ENCODE results near the gene IKZF1. TPM values are rescaled to one million over a fixed set of nuclear protein-coding genes. Genes with fewer than 3 reads are reported as not detected.

IKZF1 gene
- total and polyA plus RNA-seq, 2 donors (not counting 1 experiment from before 2014, with no cell fraction given): 0.01 TPM; not detected in 1

DNA sequence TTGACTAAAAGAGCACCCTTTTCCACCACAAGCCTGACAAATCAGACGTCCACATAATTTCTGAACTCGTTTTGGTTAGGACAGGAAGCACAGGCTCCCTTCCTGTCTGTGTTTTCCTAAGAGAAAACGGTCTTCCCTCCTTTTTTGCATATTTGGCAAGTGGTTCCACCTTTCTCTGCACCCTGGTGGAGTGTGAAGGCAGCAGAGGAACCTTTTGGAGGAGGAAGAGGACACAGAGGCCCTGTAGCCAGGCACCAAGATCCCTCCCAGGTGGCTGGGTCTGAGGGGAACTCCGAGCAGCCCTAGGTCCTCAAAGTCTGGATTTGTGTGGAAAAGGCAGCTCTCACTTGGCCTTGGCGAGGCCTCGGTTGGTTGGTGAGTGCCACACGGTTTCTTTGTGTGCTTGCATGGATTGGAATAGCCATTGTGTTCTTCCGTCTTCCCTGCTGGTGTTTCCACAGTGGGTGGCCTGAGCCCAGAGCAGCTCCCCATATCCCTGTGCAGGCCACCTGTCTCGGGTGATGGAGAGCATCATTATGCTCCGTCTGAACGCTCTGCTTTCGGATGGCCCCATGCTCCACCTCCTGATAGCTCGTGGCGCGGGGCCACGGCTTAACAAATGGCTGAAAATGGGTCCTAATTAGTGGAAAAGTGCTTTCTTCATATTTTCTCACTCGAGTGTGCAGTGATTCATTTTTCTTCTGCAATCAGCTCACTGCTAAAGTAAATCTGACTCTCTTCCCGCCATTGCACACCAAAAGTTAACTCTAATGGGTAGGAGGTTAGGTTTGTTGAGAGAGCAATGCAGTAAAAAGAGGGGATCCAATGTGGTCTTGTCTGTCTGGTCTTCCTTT lies 4.2 kb downstream of the IKZF1 start:
- Histone ChIP-seq H3K79me2 (ENCODE audit: control insufficient read depth, insufficient read depth, low read length) (no peaks in the 10 kb centered on the region), H3K27me3 (ENCODE audit: control insufficient read depth, insufficient read depth, low read length) (peaks cover 10% of the 10 kb centered on the region), H3K4me3 (replicated peaks in 1 of 4; ENCODE audit: control extremely low read depth in 1 of 4, insufficient read depth in 1 of 4, low read depth in 3 of 4, low read length in 4 of 4) (no peak overlapping the region), H3K4me2 (ENCODE audit: extremely low read depth, insufficient read depth, low read length) (no peak overlapping the region), H3K27ac (ENCODE audit: insufficient read depth, low read length) (no peak overlapping the region), H2AFZ (ENCODE audit: low read length) (no peak overlapping the region), H3K9me3 (ENCODE audit: control insufficient read depth, insufficient read depth, low read depth, low read length) (no peaks in the 10 kb centered on the region), H3K9ac (ENCODE audit: insufficient read depth, low read length) (no peak overlapping the region), H4K20me1 (ENCODE audit: control insufficient read depth, extremely low read depth, insufficient read depth, low read length) (no peaks in the 10 kb centered on the region), H3K4me1 (ENCODE audit: control insufficient read depth, extremely low read depth, insufficient read depth, low read length) (no peaks in the 10 kb centered on the region), H3K36me3 (ENCODE audit: control insufficient read depth, insufficient read depth, low read length) (no peaks in the 10 kb centered on the region)
- DNase-seq (ENCODE audit: low read depth in 2 of 2): no peak
- TF ChIP-seq, protein P1, sequence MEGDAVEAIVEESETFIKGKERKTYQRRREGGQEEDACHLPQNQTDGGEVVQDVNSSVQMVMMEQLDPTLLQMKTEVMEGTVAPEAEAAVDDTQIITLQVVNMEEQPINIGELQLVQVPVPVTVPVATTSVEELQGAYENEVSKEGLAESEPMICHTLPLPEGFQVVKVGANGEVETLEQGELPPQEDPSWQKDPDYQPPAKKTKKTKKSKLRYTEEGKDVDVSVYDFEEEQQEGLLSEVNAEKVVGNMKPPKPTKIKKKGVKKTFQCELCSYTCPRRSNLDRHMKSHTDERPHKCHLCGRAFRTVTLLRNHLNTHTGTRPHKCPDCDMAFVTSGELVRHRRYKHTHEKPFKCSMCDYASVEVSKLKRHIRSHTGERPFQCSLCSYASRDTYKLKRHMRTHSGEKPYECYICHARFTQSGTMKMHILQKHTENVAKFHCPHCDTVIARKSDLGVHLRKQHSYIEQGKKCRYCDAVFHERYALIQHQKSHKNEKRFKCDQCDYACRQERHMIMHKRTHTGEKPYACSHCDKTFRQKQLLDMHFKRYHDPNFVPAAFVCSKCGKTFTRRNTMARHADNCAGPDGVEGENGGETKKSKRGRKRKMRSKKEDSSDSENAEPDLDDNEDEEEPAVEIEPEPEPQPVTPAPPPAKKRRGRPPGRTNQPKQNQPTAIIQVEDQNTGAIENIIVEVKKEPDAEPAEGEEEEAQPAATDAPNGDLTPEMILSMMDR (conservative IDR thresholded peaks at IDR 0.05 in 1 of 2, IDR thresholded peaks at IDR 0.05 in 1 of 2; ENCODE audit: low read depth in 1 of 2, low read length in 2 of 2): no peak
- TF ChIP-seq EZH2 (IDR thresholded peaks at IDR 0.05; ENCODE audit: low read length, missing control alignments): no peak

DNA sequence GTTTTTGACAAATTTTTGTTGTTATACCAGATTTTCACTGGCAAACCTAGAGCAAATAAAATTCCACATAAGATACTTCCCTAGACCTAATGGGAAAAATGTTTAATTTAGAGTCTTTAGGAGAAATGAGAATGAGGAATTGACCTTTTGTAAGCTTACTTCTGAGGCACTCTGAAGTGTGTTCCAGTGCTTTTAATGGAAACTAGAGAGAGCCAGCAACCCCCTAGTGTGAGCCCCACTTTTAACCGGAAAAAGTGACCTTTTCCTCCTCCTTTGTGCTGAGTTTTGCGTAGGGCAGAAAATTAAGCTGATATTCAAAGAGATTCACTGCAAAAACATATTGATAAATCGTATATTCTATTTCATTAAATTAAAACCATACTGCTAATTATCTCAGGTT lies 5.2 kb downstream of the IKZF1 start:
- no peak for DNase-seq (ENCODE audit: low read depth in 2 of 2)
- Histone ChIP-seq H4K20me1 (ENCODE audit: control insufficient read depth, extremely low read depth, insufficient read depth, low read length) (no peaks in the 10 kb centered on the region), H3K9ac (ENCODE audit: insufficient read depth, low read length) (no peak overlapping the region), H3K79me2 (ENCODE audit: control insufficient read depth, insufficient read depth, low read length) (no peaks in the 10 kb centered on the region), H3K9me3 (ENCODE audit: control insufficient read depth, insufficient read depth, low read depth, low read length) (no peaks in the 10 kb centered on the region), H2AFZ (ENCODE audit: low read length) (no peak overlapping the region), H3K4me1 (ENCODE audit: control insufficient read depth, extremely low read depth, insufficient read depth, low read length) (no peaks in the 10 kb centered on the region), H3K36me3 (ENCODE audit: control insufficient read depth, insufficient read depth, low read length) (no peaks in the 10 kb centered on the region), H3K4me2 (ENCODE audit: extremely low read depth, insufficient read depth, low read length) (no peak overlapping the region), H3K27ac (ENCODE audit: insufficient read depth, low read length) (no peak overlapping the region), H3K4me3 (replicated peaks in 1 of 4; ENCODE audit: control extremely low read depth in 1 of 4, insufficient read depth in 1 of 4, low read depth in 3 of 4, low read length in 4 of 4) (no peak overlapping the region), H3K27me3 (ENCODE audit: control insufficient read depth, insufficient read depth, low read length) (peaks cover 10% of the 10 kb centered on the region)
- no peak for TF ChIP-seq EZH2 (IDR thresholded peaks at IDR 0.05; ENCODE audit: low read length, missing control alignments)
- TF ChIP-seq, protein P1 (conservative IDR thresholded peaks at IDR 0.05 in 1 of 2, IDR thresholded peaks at IDR 0.05 in 1 of 2; ENCODE audit: low read depth in 1 of 2, low read length in 2 of 2): no peak

DNA sequence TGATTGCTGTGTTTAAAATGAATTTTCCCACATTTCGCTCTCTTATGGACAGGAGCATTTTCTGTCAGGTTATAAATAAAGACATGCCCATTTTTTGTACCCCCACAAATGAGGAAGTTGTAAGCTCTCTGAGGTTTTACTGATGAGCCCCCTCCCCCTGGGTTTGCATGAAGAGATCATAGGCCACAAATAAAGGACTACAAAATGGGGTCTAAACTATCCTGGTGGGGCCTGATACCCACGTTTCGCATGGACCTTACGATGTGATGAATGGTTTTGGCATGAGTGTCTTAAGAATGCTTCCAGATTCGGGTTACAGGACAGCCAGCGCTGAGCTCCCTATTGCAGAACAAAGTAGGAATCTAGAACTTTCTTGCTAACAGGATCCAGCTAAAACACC lies 5.8 kb downstream of the IKZF1 start:
- H3K27me3 ChIP-seq (ENCODE audit: control insufficient read depth, insufficient read depth, low read length): peaks cover 4% of the 10 kb centered on the region
- TF ChIP-seq EZH2 (IDR thresholded peaks at IDR 0.05; ENCODE audit: low read length, missing control alignments): no peak
- TF ChIP-seq, protein P1 (conservative IDR thresholded peaks at IDR 0.05 in 1 of 2, IDR thresholded peaks at IDR 0.05 in 1 of 2; ENCODE audit: low read depth in 1 of 2, low read length in 2 of 2): no peak
- no peaks in the 10 kb centered on the region for H3K79me2 ChIP-seq (ENCODE audit: control insufficient read depth, insufficient read depth, low read length)
- H3K9me3 ChIP-seq (ENCODE audit: control insufficient read depth, insufficient read depth, low read depth, low read length): no peaks in the 10 kb centered on the region
- H3K36me3 ChIP-seq (ENCODE audit: control insufficient read depth, insufficient read depth, low read length): no peaks in the 10 kb centered on the region
- no peak overlapping the region for H3K27ac ChIP-seq (ENCODE audit: insufficient read depth, low read length)
- no peaks in the 10 kb centered on the region for H3K4me1 ChIP-seq (ENCODE audit: control insufficient read depth, extremely low read depth, insufficient read depth, low read length)
- H4K20me1 ChIP-seq (ENCODE audit: control insufficient read depth, extremely low read depth, insufficient read depth, low read length): no peaks in the 10 kb centered on the region
- H3K4me2 ChIP-seq (ENCODE audit: extremely low read depth, insufficient read depth, low read length): no peak overlapping the region
- no peak overlapping the region for H3K9ac ChIP-seq (ENCODE audit: insufficient read depth, low read length)
- DNase-seq (ENCODE audit: low read depth in 2 of 2): no peak
- no peak overlapping the region for H2AFZ ChIP-seq (ENCODE audit: low read length)
- no peak overlapping the region for H3K4me3 ChIP-seq (replicated peaks in 1 of 4; ENCODE audit: control extremely low read depth in 1 of 4, insufficient read depth in 1 of 4, low read depth in 3 of 4, low read length in 4 of 4)
